CD4-positive, alpha-beta memory T cell (primary cell): ENCODE results near the gene OLFML2A. TPM values are rescaled to one million over a fixed set of nuclear protein-coding genes. Genes with fewer than 3 reads are reported as not detected.
"Not testable (repeated sequence)": the region's sequence is repeated elsewhere in the genome, so short reads cannot be mapped to it uniquely, and the experiment has no call there.

Experiments used
- CTCF ChIA-PET: fragments of 350-600 bp; sonication (Branson Sonifier 250); formaldehyde crosslinking; loops from one replicate; lab custom pipeline; 2021; ENCODE audit warnings: inconsistent platforms; ENCODE audit not compliant: partially characterized antibody; lab: Charles Lee
- POLR2A ChIA-PET: fragments of 350-600 bp; sonication (Branson Sonifier 250); formaldehyde crosslinking; loops from one replicate; lab custom pipeline; 2021; ENCODE audit not compliant: partially characterized antibody; lab: Charles Lee
- DNase-seq, 5 donors: peaks; one replicate each; pipeline versions ENCODE4 v3.0.0 to v3.0.0-alpha.2; 2020 to 2022; ENCODE audit warnings: mixed read lengths in 1 of 5
- H3K27ac ChIP-seq: one replicate; pipeline ENCODE4 v1.7.0; 2013; ENCODE audit warnings: low read depth, low read length
- H3K27me3 ChIP-seq: 2 replicates; pipeline ENCODE4 v1.7.0; 2013; ENCODE audit warnings: mild to moderate bottlenecking, low read length, moderate library complexity; ENCODE audit not compliant: insufficient read depth
- H3K36me3 ChIP-seq: 2 replicates; pipeline ENCODE4 v1.7.0; 2013; ENCODE audit warnings: mild to moderate bottlenecking, low read length, moderate library complexity; ENCODE audit not compliant: insufficient read depth
- H3K4me1 ChIP-seq: 2 replicates; pipeline ENCODE4 v1.7.0; 2013; ENCODE audit warnings: mild to moderate bottlenecking, low read length, moderate library complexity; ENCODE audit not compliant: insufficient read depth
- H3K4me3 ChIP-seq, 2 donors: one replicate each; pipeline ENCODE4 v1.7.0; 2013; ENCODE audit warnings: low read length in 2 of 2, mild to moderate bottlenecking in 1 of 2
- H3K9me3 ChIP-seq, 2 donors: one replicate each; pipeline ENCODE4 v1.7.0; 2013; ENCODE audit warnings: low read length in 2 of 2, control low read depth in 1 of 2; ENCODE audit not compliant: control insufficient read depth in 1 of 2
- H3K27ac Mint-ChIP-seq, 7 donors: one replicate each; pipeline ENCODE4 v1.8.0; 2020 to 2021; ENCODE audit warnings: mixed read lengths in 7 of 7, mild to moderate bottlenecking in 6 of 7, inconsistent platforms in 3 of 7, moderate library complexity in 3 of 7
- H3K27me3 Mint-ChIP-seq, 2 donors: one replicate each; pipeline ENCODE4 v1.8.0; 2020 to 2021; ENCODE audit warnings: mixed read lengths in 2 of 2
- H3K36me3 Mint-ChIP-seq, 2 donors: one replicate each; pipeline ENCODE4 v1.8.0; 2020 to 2021; ENCODE audit warnings: mixed read lengths in 2 of 2, inconsistent platforms in 1 of 2, mild to moderate bottlenecking in 1 of 2
- H3K4me1 Mint-ChIP-seq, 4 donors: one replicate each; pipeline ENCODE4 v1.8.0; 2020 to 2021; ENCODE audit warnings: mixed read lengths in 4 of 4, mild to moderate bottlenecking in 1 of 4
- H3K4me3 Mint-ChIP-seq, 8 donors: one replicate each; pipeline ENCODE4 v1.8.0; 2020 to 2021; ENCODE audit warnings: mixed read lengths in 8 of 8, mild to moderate bottlenecking in 7 of 8, moderate library complexity in 6 of 8, inconsistent platforms in 3 of 8
- H3K9me3 Mint-ChIP-seq, 8 donors: one replicate each; pipeline ENCODE4 v1.8.0; 2020 to 2021; ENCODE audit warnings: mixed read lengths in 8 of 8, mild to moderate bottlenecking in 5 of 8, inconsistent platforms in 3 of 8, moderate library complexity in 1 of 8
- intact Hi-C: fragments of 100-400 bp; cut with micrococcal nuclease; formaldehyde crosslinking; loops from one replicate; pipeline ENCODE4 v1.15.1; 2023
- polyA plus RNA-seq, 2 donors: library from polyadenylated mRNA; unstranded; fragments of 300-500 nt; fragmentation: Illumina TruSeq; gene quantifications; one replicate each; pipeline ENCODE4 v1.2.3, GENCODE V29; 2021
- total RNA-seq, 2 experiments: library from RNA; stranded (reverse); gene quantifications; one replicate each; pipeline ENCODE4 v1.2.3, GENCODE V29; 2021

The OLFML2A gene
- total RNA-seq (not detected), polyA plus RNA-seq (not detected)

DNA sequence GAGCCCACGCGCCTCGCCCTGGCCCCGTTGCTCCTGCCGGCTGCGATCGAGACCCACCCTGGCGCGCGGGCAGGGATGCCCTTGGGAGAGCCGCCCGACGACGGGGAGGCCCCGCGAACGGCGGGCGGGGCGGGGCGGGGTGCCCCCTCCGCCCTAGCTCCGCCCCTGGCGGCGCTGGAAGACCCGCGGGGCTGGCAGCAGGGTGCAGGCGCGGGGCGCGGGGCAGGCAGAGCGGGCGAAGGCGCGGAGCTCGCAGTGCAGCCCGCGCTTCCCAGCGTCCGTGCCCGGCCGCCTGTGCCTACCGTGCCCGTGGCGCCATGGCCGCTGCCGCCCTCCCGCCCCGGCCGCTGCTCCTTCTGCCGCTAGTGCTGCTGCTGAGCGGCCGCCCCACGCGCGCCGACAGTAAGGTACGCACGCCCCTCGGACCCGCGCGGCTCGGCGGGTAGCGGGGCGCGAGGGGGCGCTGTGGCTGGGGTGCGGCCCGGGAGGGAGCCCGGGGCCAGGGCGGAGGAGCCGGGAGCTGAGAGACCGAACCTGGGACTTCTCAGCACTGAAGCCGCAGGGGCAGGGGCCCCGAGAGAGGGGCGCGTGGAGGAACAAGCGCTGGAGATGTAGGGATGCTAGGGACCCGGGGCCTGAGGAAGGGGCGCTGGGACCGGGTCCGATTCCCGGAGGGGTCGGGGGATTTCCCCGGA is at the start of gene OLFML2A:
Gene OLFML2A (plus strand): TSS at position 180 of the 695 bp plus-strand sequence. CDS start 138 bp downstream, at position 318.
- Histone ChIP-seq H3K27ac (no peak within 1 kb of the TSS), H3K4me1 (peaks cover 11% of the 10 kb centered on the region), H3K4me3 (peak within 1 kb of the TSS in 1 of 2 donors; percentile 24), H3K27me3 (peaks cover 20% of the 10 kb centered on the region), H3K36me3 (no peaks in the 10 kb centered on the region), H3K9me3 (no peaks in the 10 kb centered on the region)
- Mint-ChIP-seq H3K4me1 (peaks cover 9 to 29% (median 18%) of the 10 kb centered on the region in 4 donors), H3K27me3 (peaks cover 22 to 30% of the 10 kb centered on the region in 2 donors), H3K9me3 (peaks cover 0 to 3% (median 0%) of the 10 kb centered on the region in 8 donors), H3K27ac (peak within 1 kb of the TSS in 2 of 7 donors; percentile 48 to 66), H3K36me3 (no peaks in the 10 kb centered on the region), H3K4me3 (peak within 1 kb of the TSS; percentile 61 to 81 (median 72))
- CTCF ChIA-PET, result interaction anchor here (0.8 to 12.2 kb wide), 5 partner anchors 15 to 542 kb away, joined by 3 to 230 read pairs (median 4); partner anchors contain the start of gene WDR38
- intact Hi-C loops, result no loop called here
- peak in 2 of 5 donors; percentile 11 for DNase-seq
- POLR2A ChIA-PET, result interaction anchor here (1.3 kb wide), 1 partner anchor 76 kb away, joined by 5 read pairs; the partner anchor contains the start of gene WDR38

DNA sequence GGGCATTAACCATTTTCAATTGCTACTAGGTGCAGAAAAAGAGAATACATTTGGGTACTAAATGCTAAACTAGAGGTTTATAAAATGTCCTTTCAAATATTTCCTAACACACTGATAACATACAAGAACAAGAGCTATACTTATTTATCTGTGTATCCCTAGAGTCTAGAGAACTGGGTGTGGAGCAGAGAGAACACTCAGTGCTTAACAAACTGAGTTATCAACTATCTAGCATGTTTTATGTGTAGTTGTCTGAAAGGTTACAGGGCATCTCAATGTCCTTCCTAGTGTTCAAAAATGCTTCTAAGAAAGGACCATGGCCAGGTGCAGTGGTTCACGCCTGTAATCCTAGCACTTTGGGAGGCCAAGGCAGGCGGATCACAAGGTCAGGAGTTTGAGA is 46.2 kb upstream of the OLFML2A start:
- intact Hi-C loops, result no loop called here

DNA sequence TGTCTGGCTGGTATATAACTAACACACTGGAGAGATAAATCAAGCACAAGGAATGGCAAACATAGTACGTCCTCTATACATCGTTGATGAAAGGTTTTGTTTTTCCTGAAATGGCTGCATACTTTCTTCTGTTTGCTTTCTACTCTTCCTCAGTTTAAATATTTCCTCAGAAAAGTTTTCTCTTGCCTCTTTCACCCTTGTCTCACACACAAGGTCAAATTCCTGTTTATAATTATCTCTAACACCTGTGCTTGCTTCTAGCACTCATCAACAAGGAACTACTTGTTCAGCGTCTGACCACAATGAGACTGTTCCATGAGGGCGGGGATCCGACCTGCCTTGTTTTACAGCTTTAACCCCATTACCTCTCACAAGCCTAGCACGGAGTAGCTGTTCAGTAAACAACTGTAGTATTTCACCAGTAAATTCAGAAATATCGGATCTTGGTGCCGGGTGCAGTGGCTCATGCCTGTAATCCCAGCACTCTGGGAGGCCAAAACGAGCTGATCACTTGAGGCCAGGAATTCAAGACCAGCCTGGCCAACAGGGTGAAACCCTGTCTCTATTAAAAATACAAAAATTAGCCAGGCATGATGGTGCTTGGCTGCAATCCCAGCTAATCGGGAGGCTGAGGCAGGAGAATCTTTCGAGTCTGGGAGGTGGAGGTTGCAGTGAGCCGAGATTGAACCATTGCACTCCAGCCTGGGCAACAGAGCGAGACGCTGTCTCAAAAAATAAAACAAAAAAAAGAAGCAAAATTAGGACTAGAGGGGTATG is 42.8 kb upstream of the OLFML2A start:
- Histone ChIP-seq H3K9me3 (no peaks in the 10 kb centered on the region), H3K4me1 (no peaks in the 10 kb centered on the region), H3K27me3 (no peaks in the 10 kb centered on the region), H3K36me3 (no peaks in the 10 kb centered on the region), H3K27ac (no peak overlapping the region), H3K4me3 (no peak overlapping the region)
- no peaks in the 10 kb centered on the region for H3K9me3 Mint-ChIP-seq
- H3K27ac Mint-ChIP-seq, result no peak overlapping the region
- intact Hi-C loops, result no loop called here
- H3K4me3 Mint-ChIP-seq, result no peak overlapping the region
- H3K36me3 Mint-ChIP-seq, result no peaks in the 10 kb centered on the region
- CTCF ChIA-PET, result interaction anchor here (1.5 kb wide), 1 partner anchor 117 kb away, joined by 5 read pairs; no protein-coding TSS in a partner anchor
- POLR2A ChIA-PET, result no interaction called here
- no peaks in the 10 kb centered on the region for H3K4me1 Mint-ChIP-seq
- DNase-seq, result no peak
- peaks cover 1 to 5% of the 10 kb centered on the region in 2 donors for H3K27me3 Mint-ChIP-seq

More for the DNA sequence above, 46.2 kb upstream of the OLFML2A start:
- Mint-ChIP-seq H3K4me3 (no peak overlapping the region), H3K9me3 (no peaks in the 10 kb centered on the region), H3K27me3 (peaks cover 1 to 5% of the 10 kb centered on the region in 2 donors), H3K4me1 (no peaks in the 10 kb centered on the region), H3K27ac (no peak overlapping the region), H3K36me3 (no peaks in the 10 kb centered on the region)
- H3K27me3 ChIP-seq, result no peaks in the 10 kb centered on the region
- H3K36me3 ChIP-seq, result no peaks in the 10 kb centered on the region
- no peaks in the 10 kb centered on the region for H3K9me3 ChIP-seq
- H3K4me1 ChIP-seq, result no peaks in the 10 kb centered on the region
- H3K4me3 ChIP-seq, result no peak overlapping the region
- ChIA-PET CTCF (interaction anchor here (0.9 kb wide), 1 partner anchor 8 kb away, joined by 3 read pairs; no protein-coding TSS in a partner anchor), POLR2A (no interaction called here)
- no peak overlapping the region for H3K27ac ChIP-seq
- no peak for DNase-seq

DNA sequence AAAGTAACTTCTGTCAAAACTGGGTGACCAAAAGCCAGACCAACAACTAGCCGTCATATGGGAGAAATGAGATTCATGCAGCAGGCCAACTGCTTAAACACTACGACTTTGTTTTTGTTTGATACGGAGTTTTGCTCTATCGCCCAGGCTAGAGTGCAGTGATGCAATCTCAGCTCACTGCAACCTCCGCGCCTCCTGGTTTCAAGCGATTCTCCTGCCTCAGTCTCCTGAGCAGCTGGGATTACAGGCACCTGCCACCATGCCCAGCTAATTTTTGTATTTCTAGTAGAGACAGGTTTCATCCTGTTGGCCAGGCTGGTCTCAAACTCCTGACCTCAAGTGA is 42.2 kb upstream of the OLFML2A start:
- H3K27me3 Mint-ChIP-seq, H3K4me1 ChIP-seq, H3K36me3 Mint-ChIP-seq, CTCF ChIA-PET, H3K4me3 ChIP-seq, H3K27me3 ChIP-seq, POLR2A ChIA-PET, H3K27ac ChIP-seq, H3K4me3 Mint-ChIP-seq, H3K36me3 ChIP-seq, DNase-seq, H3K4me1 Mint-ChIP-seq, H3K9me3 ChIP-seq, H3K9me3 Mint-ChIP-seq, H3K27ac Mint-ChIP-seq, intact Hi-C loops: not testable (repeated sequence)

DNA sequence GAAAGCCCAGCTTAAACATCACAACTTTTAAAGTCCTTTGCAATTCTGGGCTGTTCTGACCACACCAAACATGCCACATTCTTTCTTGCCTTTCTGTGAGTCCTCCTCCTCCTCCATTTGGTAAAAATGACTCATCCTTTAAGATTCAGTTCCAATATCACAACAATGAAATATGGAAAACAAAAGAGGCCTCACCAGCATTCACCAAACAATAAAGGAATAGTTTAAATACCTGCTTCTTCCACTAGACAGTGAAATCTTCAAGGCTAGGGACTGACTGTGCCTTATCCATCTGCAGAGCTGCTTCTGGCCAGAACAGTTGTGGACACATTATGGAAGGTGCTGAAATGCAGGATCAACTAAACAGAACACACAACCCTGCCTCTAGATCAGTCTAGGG is 41.8 kb upstream of the OLFML2A start:
- Mint-ChIP-seq H3K9me3 (no peaks in the 10 kb centered on the region), H3K27ac (no peak overlapping the region), H3K27me3 (peaks cover 1 to 5% of the 10 kb centered on the region in 2 donors), H3K4me3 (no peak overlapping the region), H3K36me3 (no peaks in the 10 kb centered on the region), H3K4me1 (no peaks in the 10 kb centered on the region)
- Histone ChIP-seq H3K36me3 (no peaks in the 10 kb centered on the region), H3K4me1 (no peaks in the 10 kb centered on the region), H3K4me3 (no peak overlapping the region), H3K27ac (no peak overlapping the region), H3K27me3 (no peaks in the 10 kb centered on the region), H3K9me3 (no peaks in the 10 kb centered on the region)
- CTCF ChIA-PET, result no interaction called here
- intact Hi-C loops, result no loop called here
- DNase-seq, result no peak
- POLR2A ChIA-PET, result no interaction called here

DNA sequence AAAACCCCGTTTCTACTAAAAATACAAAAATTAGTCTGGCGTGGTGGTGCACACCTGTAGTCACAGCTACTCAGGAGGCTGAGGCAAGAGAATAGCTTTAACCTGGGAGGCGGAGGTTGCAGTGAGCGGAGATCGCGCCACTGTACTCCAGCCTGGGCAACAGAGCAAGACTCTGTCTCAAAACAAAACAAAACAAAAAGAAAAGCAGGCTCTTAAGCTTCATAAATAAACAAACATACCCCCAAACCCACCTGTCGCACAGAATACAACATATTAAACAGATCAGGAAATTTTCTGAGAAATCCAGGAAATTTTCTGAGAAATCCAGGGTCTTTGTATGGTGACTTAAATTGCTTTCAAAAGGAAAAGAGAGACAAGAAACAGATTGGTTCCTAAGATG is 38.9 kb upstream of the OLFML2A start:
- H3K27ac ChIP-seq, H3K27ac Mint-ChIP-seq, intact Hi-C loops, DNase-seq, H3K4me3 ChIP-seq, H3K36me3 Mint-ChIP-seq, H3K36me3 ChIP-seq, CTCF ChIA-PET, H3K27me3 ChIP-seq, H3K4me3 Mint-ChIP-seq, POLR2A ChIA-PET, H3K9me3 Mint-ChIP-seq, H3K4me1 ChIP-seq, H3K4me1 Mint-ChIP-seq, H3K9me3 ChIP-seq: not testable (repeated sequence)
- H3K27me3 Mint-ChIP-seq, result peaks cover 0 to 12% of the 10 kb centered on the region in 2 donors

DNA sequence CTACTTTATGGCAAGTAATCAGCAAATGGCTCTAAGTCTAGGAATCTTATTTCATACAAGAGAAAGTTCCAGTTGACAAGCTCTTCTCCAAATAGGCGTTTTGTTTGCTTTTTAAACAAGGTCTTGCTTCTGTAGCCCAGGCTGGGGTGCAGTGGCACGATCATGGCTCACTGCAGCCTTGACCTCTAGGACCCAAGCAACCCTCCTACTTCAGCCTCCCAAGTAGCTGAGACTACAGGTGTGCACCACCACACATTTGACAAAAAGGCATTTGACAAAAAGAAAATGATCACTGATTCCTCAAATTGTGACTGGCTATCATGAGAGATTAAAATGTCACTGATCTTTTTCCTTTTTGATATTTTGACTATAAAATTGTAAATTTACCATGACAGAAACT is 37.6 kb upstream of the OLFML2A start:
- Mint-ChIP-seq H3K9me3 (no peaks in the 10 kb centered on the region), H3K27me3 (peaks cover 0 to 14% of the 10 kb centered on the region in 2 donors)

More for the DNA sequence above, 37.6 kb upstream of the OLFML2A start:
- no peak for DNase-seq
- POLR2A ChIA-PET, result no interaction called here
- H3K36me3 Mint-ChIP-seq, result no peaks in the 10 kb centered on the region
- no peaks in the 10 kb centered on the region for H3K4me1 ChIP-seq
- intact Hi-C loops, result no loop called here
- H3K27ac Mint-ChIP-seq, result no peak overlapping the region
- no peaks in the 10 kb centered on the region for H3K9me3 ChIP-seq
- H3K27ac ChIP-seq, result no peak overlapping the region
- no peaks in the 10 kb centered on the region for H3K4me1 Mint-ChIP-seq
- H3K4me3 Mint-ChIP-seq, result no peak overlapping the region
- H3K4me3 ChIP-seq, result no peak overlapping the region
- no peaks in the 10 kb centered on the region for H3K36me3 ChIP-seq
- CTCF ChIA-PET, result interaction anchor here (0.9 kb wide), 1 partner anchor 9 kb away, joined by 3 read pairs; no protein-coding TSS in a partner anchor
- no peaks in the 10 kb centered on the region for H3K27me3 ChIP-seq
